ENCODE data around the gene BCAS4.
"Not testable (repeated sequence)": the region's sequence is repeated elsewhere in the genome, so short reads cannot be mapped to it uniquely, and the experiment has no call there.

BCAS4 gene

GRCh38 chr20:50794846-50795634 lies at the start of gene BCAS4:
Gene BCAS4, plus strand, starts transcription at chr20:50795061. Its CDS starts 23 bp downstream, at chr20:50795084.
- DNase-seq (ENCODE audit: low read depth), result peak; percentile 90

- no peak for DNase-seq (ENCODE audit: low read depth)
These were observed 49.2 kb upstream of the BCAS4 start for GRCh38 chr20:50745634-50746137.

GRCh38 chr20:50746138-50746940 lies 48.5 kb upstream of the BCAS4 start:
- no peak for DNase-seq (ENCODE audit: low read depth)

GRCh38 chr20:50747275-50747674 lies 47.6 kb upstream of the BCAS4 start:
- DNase-seq (ENCODE audit: low read depth), result no peak

GRCh38 chr20:50750145-50750671 lies 44.7 kb upstream of the BCAS4 start:
- DNase-seq (ENCODE audit: low read depth), result no peak

GRCh38 chr20:50753152-50753551 lies 41.7 kb upstream of the BCAS4 start:
- DNase-seq (ENCODE audit: low read depth), result no peak

GRCh38 chr20:50754420-50754819 lies 40.4 kb upstream of the BCAS4 start:
- no peak for DNase-seq (ENCODE audit: low read depth)

GRCh38 chr20:50756447-50756846 lies 38.4 kb upstream of the BCAS4 start:
- DNase-seq (ENCODE audit: low read depth), result no peak

- DNase-seq (ENCODE audit: low read depth), result peak; percentile 22
These were observed 36.4 kb upstream of the BCAS4 start for GRCh38 chr20:50758469-50758868.

GRCh38 chr20:50758992-50759391 lies 35.9 kb upstream of the BCAS4 start:
- DNase-seq (ENCODE audit: low read depth), result no peak

GRCh38 chr20:50759678-50760077 lies 35.2 kb upstream of the BCAS4 start:
- DNase-seq (ENCODE audit: low read depth), result no peak

- no peak for DNase-seq (ENCODE audit: low read depth)
These were observed 32.8 kb upstream of the BCAS4 start for GRCh38 chr20:50762045-50762422.

- peak; percentile 72 for DNase-seq (ENCODE audit: low read depth)
These were observed 32.2 kb upstream of the BCAS4 start for GRCh38 chr20:50762435-50763220.

- not testable (repeated sequence) for DNase-seq (ENCODE audit: low read depth)
These were observed 31.1 kb upstream of the BCAS4 start for GRCh38 chr20:50763550-50764458.

GRCh38 chr20:50765251-50765650 lies 29.6 kb upstream of the BCAS4 start:
- DNase-seq (ENCODE audit: low read depth), result not testable (repeated sequence)

GRCh38 chr20:50765674-50766073 lies 29.2 kb upstream of the BCAS4 start:
- DNase-seq (ENCODE audit: low read depth), result no peak

- DNase-seq (ENCODE audit: low read depth), result not testable (repeated sequence)
These were observed 27.7 kb upstream of the BCAS4 start for GRCh38 chr20:50766955-50767809.

GRCh38 chr20:50768991-50769390 lies 25.9 kb upstream of the BCAS4 start:
- DNase-seq (ENCODE audit: low read depth), result not testable (repeated sequence)

GRCh38 chr20:50769551-50770085 lies 25.2 kb upstream of the BCAS4 start:
- not testable (repeated sequence) for DNase-seq (ENCODE audit: low read depth)
